Adipocyte (in vitro differentiated cells): ENCODE results near the gene TMEM114.
"Not testable (repeated sequence)": the region's sequence is repeated elsewhere in the genome, so short reads cannot be mapped to it uniquely, and the experiment has no call there.

Experiments used
- DNase-seq: peaks from one replicate; pipeline ENCODE4 v3.0.0-alpha.2; 2015; ENCODE audit warnings: low read depth
- H3K27me3 ChIP-seq: replicated peaks from 2 replicates; pipeline ENCODE4 v1.7.0; 2013; ENCODE audit warnings: mild to moderate bottlenecking, low read length, moderate library complexity; ENCODE audit not compliant: control insufficient read depth, insufficient read depth
- H3K36me3 ChIP-seq: 2 replicates; pipeline ENCODE4 v1.7.0; 2013; ENCODE audit warnings: low read length, mild to moderate bottlenecking, moderate library complexity; ENCODE audit not compliant: control insufficient read depth, insufficient read depth, severe bottlenecking
- H3K4me1 ChIP-seq: 2 replicates; pipeline ENCODE4 v1.7.0; 2013; ENCODE audit warnings: mild to moderate bottlenecking, low read length, moderate library complexity; ENCODE audit not compliant: control insufficient read depth, insufficient read depth
- H3K4me3 ChIP-seq: 2 replicates; pipeline ENCODE4 v1.7.0; 2013; ENCODE audit warnings: mild to moderate bottlenecking, low read length, moderate library complexity
- H3K9ac ChIP-seq: 2 replicates; pipeline ENCODE4 v1.7.0; 2013; ENCODE audit warnings: mild to moderate bottlenecking, low read length, moderate library complexity
- H3K9me3 ChIP-seq: 2 replicates; pipeline ENCODE4 v1.7.0; 2013; ENCODE audit warnings: mild to moderate bottlenecking, low read length, moderate library complexity; ENCODE audit not compliant: control insufficient read depth

The TMEM114 gene

DNA sequence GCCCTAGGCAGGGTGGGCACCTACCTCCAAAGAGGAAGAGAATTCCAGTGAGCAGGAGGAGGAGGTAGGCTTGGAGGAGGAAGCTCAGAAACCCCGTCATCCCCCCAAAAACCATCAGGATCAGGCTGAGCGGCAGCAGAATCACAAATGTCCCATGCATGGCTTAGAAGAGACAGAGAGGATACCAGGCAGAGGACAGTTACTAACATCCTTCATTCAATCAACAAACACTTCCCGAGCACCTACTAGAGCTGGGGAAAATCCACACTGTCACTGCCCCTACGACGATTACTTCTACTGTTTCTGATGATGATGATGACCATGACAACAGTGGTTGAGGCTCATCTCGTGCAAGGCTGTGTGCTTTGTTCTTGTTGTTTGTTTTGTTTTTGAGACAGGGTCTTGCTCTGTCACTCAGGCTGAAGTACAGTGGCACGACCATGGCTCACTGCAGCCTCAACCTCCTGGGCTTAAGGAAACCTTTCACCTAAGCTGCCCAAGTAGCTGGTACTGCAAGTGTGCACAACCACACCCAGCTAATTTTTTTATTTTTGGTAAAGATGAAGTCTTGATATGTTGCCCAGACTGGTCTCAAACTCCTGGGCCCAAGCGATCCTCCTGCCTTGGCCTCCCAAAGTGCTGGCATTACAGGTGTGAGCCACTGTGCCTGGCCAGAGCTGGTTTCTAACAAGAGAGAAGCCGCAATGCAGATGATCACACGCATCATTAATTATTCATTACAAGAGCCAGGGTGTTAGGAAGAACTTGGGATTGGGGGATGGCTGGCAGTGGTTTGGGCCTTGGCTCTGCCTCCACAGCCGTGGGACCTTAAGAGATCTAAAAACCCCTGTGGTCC is 18.0 kb downstream of the TMEM114 start:
- no peaks in the 10 kb centered on the region for H3K36me3 ChIP-seq
- peaks cover 4% of the 10 kb centered on the region for H3K4me1 ChIP-seq
- no peak overlapping the region for H3K4me3 ChIP-seq
- no peak for DNase-seq
- no peaks in the 10 kb centered on the region for H3K9me3 ChIP-seq
- H3K27me3 ChIP-seq: peaks cover 50% of the 10 kb centered on the region
- no peak overlapping the region for H3K9ac ChIP-seq

DNA sequence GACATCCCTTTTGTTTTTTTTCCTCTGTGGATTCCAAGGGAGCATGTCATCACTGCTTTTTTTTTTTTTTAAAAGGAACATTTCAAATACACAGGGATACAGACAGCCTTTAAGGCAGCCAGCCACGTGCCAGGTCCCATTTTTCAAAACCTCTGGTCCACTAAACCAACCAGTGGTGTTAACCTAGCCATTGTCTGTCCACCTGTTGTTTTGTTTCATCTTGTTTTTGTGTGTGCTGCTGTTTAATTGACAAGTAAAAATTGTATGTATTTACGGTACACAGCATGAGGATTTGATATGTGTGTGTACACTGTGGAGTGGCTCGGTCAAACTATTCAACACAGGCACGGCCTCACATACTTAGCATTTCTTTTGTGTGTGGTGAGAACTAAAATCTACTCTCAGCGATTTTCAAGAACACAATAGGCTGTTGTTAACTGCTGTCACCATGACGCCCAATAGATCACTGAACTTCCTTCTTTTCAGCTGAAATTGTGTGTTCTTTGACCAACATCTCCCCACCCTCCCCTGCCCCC is 19.2 kb downstream of the TMEM114 start:
- H3K4me1 ChIP-seq: peaks cover 4% of the 10 kb centered on the region
- peak; percentile 48 for DNase-seq
- H3K4me3 ChIP-seq: no peak overlapping the region
- H3K9ac ChIP-seq: no peak overlapping the region
- H3K27me3 ChIP-seq: peaks cover 38% of the 10 kb centered on the region
- no peaks in the 10 kb centered on the region for H3K9me3 ChIP-seq
- H3K36me3 ChIP-seq: no peaks in the 10 kb centered on the region

DNA sequence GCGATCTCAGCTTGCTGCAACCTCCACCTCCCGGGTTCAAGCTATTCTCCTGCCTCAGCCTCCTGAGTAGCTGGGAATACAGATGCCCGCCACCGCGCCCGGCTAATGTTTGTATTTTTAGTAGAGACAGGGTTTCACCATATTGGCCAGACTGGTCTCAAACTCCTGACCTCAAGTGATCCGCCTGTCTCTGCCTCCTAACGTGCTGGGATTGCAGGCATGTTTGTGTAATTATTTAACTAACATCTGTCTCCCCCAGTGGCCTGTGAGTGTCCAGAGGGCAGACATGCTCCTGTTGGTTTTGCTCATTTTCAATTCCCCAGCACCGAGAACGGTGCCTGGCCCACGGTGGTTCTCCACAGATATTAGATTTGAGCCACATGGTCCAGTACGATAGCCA is 19.9 kb downstream of the TMEM114 start:
- not testable (repeated sequence) for DNase-seq, H3K4me1 ChIP-seq, H3K4me3 ChIP-seq, H3K36me3 ChIP-seq, H3K9me3 ChIP-seq, H3K9ac ChIP-seq
- H3K27me3 ChIP-seq: peaks cover 36% of the 10 kb centered on the region

DNA sequence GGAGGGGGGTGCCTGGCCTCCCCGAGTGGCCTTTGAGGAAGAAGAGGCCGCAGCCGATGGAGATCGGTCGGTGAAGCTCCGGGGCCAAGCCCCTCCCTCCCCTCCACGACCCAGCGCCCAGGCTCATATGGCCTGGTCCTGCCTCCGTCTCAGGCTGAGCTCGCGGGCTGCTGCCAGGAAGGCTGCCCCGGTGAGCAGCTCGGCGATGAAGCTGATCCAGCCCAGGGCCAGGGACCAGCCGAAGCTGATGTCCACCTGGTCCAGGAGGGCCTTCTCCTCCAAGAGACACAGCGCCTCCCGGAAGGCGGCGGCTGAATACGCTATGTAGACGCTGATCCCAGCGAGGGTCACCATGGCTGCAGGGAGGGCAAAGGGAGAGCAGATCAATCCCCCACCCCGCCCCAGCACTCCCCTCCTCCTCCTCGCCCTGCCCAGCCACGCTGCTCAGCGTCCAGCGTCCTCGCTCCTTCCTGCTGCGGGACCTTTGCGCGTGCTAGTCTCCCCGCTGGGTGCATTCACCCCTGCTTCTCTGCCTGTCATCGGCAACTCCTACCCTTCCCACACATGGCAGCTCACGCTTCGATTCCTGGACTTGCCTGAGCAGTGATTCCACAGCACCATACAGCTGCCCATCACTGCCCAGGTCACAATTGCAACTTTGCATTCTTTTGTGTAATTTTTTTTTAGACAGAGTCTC is 20.5 kb downstream of the TMEM114 start:
- H3K4me1 ChIP-seq: peaks cover 4% of the 10 kb centered on the region
- peaks cover 33% of the 10 kb centered on the region for H3K27me3 ChIP-seq
- H3K9me3 ChIP-seq: no peaks in the 10 kb centered on the region
- no peak for DNase-seq
- no peak overlapping the region for H3K4me3 ChIP-seq
- H3K9ac ChIP-seq: no peak overlapping the region
- H3K36me3 ChIP-seq: no peaks in the 10 kb centered on the region

DNA sequence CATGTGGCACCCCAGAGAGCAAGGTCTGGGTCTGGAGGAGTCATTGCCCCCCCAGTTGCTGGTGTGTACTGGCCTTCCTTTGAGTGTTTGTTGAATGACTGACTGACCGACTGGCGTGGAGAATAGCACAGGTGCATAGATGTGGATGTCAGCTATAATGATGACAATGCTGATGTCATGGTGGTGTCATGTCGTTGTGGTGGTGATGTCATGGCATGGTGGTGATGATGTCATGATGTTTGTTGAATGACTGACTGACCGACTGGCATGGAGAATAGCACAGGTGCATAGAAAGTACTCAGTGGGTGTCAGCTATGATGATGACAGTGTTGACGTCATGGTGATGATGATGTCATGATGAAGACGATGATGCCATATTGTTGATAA is 22.1 kb downstream of the TMEM114 start:
- H3K36me3 ChIP-seq: no peaks in the 10 kb centered on the region
- no peak overlapping the region for H3K9ac ChIP-seq
- peaks cover 4% of the 10 kb centered on the region for H3K4me1 ChIP-seq
- no peaks in the 10 kb centered on the region for H3K9me3 ChIP-seq
- H3K27me3 ChIP-seq: peaks cover 20% of the 10 kb centered on the region
- H3K4me3 ChIP-seq: no peak overlapping the region
- no peak for DNase-seq

DNA sequence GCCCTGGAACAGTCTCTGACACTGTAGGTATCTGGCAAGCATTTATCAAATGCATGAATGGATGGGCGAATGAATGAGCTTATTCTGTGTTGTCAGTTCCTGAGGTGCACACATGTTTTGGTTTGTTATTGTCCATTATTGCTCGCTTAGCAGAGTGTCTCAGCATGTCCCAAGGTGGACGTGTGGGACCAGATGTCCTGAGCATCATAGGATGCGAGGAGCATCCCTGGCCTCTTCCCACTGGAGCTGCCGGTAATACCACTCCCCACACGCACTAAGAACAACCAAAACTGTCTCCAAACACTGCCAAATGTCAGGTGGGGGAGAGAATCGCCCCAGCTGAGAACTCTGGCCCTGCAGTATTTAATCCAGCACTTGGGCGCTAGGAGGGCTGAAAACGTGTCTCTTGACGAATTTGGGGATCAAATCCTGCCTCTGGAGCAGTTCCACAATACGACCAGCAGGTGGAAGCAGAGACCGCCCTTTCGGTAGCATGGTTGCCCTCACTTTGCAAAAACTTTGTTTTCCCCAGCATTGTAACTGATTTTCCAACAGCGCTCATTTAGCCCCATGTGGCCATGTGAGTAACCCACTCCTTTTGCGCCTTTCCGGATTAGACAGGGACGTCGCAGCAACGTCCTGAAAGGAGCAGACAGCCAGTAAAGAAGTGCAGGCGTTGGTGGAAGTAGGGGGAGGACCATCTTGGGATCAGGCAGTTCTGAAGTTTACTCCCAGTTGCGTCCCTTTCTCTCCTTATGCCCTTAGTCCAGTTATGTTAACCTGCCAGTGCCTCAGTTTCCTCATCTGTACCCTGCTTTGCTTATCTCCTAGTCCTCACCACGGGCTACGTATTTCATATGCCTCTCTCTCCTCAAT is 22.7 kb downstream of the TMEM114 start:
- Histone ChIP-seq H3K4me3 (no peak overlapping the region), H3K9me3 (no peaks in the 10 kb centered on the region), H3K36me3 (no peaks in the 10 kb centered on the region), H3K9ac (no peak overlapping the region), H3K27me3 (peaks cover 20% of the 10 kb centered on the region), H3K4me1 (peaks cover 4% of the 10 kb centered on the region)
- DNase-seq: peak; percentile 96

DNA sequence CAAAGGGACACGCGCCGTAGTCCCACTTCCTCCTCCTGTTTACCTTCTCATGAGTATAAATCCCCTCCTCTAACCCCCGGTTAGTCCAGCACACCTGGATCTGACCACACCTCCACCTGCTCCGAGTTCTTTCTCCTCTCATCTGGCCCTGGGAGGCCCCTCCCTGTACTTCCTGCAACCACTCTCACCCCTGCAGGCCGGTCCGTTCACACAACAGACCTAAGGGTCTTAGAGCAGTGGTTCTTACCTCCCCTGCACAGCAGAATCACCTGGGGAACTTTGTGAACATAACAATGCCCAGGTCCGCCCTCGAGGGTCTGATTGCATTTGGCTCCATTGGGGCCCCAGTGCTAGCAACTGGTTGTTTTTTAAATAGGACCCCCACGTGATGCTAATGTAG is 24.8 kb downstream of the TMEM114 start:
- Histone ChIP-seq H3K9ac (no peak overlapping the region), H3K27me3 (peaks cover 20% of the 10 kb centered on the region), H3K4me1 (no peaks in the 10 kb centered on the region), H3K4me3 (no peak overlapping the region), H3K9me3 (no peaks in the 10 kb centered on the region), H3K36me3 (no peaks in the 10 kb centered on the region)
- DNase-seq: no peak

DNA sequence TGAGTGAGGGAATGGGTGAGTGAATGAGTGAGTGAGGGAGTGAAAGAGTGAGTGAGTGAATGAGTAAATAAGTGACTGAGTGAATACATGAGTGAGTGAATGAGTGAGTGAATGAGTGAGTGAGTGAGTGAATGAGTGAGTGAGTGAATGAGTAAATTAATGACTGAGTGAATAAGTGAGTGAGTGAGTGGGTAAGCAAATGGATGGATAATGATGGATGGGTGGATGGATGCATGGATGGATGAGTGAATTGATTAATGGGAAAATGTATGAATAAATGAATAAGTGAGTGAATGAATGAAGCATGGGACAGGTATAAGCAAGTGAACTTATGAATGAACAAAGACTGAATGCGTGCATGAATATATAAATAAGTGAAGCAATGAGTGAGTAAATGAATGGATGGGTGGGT is 25.4 kb downstream of the TMEM114 start:
- Histone ChIP-seq H3K36me3 (no peaks in the 10 kb centered on the region), H3K27me3 (peaks cover 20% of the 10 kb centered on the region), H3K4me1 (no peaks in the 10 kb centered on the region), H3K9me3 (no peaks in the 10 kb centered on the region), H3K4me3 (no peak overlapping the region), H3K9ac (no peak overlapping the region)
- DNase-seq: no peak

DNA sequence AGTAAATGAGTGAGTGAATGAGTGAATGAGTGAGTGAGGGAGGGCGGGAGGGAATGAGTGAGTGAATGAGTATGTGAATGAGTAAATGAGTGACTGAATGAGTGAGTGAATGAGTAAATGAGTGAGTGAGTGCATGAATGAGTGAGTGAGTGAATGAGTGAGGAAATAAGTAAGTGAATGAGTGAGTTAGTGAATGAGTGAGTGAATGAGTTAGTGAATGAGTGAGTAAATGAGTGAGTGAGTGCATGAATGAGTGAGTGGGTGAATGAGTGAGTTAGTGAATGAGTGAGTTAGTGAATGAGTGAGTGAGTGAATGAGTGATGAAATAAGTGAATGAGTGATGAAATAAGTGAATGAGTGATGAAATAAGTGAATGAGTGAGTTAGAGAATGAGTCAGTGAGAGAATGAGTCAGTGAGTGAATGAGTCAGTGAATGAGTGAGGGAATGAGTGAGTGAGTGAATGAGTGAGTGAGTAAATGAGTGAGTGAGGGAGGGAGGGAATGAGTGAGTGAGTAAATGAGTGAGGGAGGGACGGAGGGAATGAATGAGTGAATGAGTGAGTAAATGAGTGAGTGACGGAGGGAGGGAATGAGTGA is 26.3 kb downstream of the TMEM114 start:
- not testable (repeated sequence) for H3K4me3 ChIP-seq, H3K36me3 ChIP-seq, DNase-seq, H3K9me3 ChIP-seq, H3K4me1 ChIP-seq, H3K9ac ChIP-seq
- H3K27me3 ChIP-seq: peaks cover 17% of the 10 kb centered on the region

DNA sequence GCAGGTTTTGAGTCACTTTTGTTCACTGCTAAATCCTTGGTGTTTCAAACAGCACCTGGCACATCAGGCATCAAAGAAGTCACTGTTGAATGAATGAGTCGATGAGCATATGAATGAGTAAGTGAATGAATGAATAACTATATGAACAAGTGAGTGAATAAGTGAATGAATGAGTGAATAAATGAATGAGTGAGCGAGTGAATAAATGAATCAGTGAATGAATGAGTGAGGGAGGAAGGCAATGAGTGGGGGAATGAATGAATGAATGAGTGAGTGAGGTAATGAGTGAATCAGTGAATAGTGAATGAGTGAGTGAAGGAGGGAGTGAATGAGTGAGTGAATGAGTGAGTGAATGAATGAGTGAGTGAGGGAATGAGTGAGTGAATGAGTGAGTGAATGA is 28.8 kb downstream of the TMEM114 start:
- Histone ChIP-seq H3K27me3 (peaks cover 16% of the 10 kb centered on the region), H3K4me3 (no peak overlapping the region), H3K36me3 (no peaks in the 10 kb centered on the region), H3K4me1 (no peaks in the 10 kb centered on the region), H3K9ac (no peak overlapping the region), H3K9me3 (no peaks in the 10 kb centered on the region)
- no peak for DNase-seq
